ENCODE measurements around the gene ANKRD63.

DNA sequence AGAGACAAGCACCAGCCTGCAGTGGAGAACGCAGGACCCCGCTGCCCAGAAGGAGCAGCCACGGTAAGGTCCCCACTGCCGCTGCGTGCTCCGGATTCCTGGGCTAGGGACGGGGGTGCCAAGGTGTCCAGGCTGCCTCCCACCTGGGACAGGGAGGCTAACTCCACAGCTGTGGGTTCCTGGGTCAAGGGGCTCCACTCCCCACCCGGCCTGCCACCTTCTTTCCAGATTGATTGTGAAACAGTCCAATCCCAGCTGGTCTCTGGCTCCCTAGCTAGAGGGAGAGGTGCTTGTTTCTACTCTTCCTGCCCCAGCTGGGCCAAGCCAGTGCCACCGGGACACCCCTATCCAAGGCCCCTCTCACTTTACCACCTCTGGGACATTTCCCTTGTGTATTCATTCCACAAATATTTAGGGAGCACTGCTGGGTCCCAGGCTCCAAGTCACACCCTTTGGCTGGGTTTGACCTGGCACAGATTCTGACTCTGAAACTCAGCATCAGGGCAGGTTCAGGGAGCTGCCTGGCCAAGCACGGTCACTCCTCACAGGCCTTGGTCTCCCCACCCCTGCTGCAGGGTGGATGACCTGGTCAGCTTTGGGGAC lies 42.1 kb downstream of the ANKRD63 start:
- TF ChIP-seq, protein P1, sequence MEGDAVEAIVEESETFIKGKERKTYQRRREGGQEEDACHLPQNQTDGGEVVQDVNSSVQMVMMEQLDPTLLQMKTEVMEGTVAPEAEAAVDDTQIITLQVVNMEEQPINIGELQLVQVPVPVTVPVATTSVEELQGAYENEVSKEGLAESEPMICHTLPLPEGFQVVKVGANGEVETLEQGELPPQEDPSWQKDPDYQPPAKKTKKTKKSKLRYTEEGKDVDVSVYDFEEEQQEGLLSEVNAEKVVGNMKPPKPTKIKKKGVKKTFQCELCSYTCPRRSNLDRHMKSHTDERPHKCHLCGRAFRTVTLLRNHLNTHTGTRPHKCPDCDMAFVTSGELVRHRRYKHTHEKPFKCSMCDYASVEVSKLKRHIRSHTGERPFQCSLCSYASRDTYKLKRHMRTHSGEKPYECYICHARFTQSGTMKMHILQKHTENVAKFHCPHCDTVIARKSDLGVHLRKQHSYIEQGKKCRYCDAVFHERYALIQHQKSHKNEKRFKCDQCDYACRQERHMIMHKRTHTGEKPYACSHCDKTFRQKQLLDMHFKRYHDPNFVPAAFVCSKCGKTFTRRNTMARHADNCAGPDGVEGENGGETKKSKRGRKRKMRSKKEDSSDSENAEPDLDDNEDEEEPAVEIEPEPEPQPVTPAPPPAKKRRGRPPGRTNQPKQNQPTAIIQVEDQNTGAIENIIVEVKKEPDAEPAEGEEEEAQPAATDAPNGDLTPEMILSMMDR (IDR thresholded peaks at IDR 0.05; ENCODE audit: low read depth, low read length) = no peak
- TF ChIP-seq, protein P2, sequence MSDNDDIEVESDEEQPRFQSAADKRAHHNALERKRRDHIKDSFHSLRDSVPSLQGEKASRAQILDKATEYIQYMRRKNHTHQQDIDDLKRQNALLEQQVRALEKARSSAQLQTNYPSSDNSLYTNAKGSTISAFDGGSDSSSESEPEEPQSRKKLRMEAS (IDR thresholded peaks at IDR 0.05; ENCODE audit: low read depth, low read length) = no peak

All from NB4 (cell line).